Neural progenitor cell (in vitro differentiated cells): Measurements from ENCODE around the gene MRM2.

Source experiments
- CTCF ChIP-seq: fragments of 200-600 bp; sonication (generic); IDR thresholded peaks from 2 replicates; pipeline ENCODE4 v1.5.1; 2017; ENCODE audit warnings: antibody characterized with exemption, mild to moderate bottlenecking
- EZH2 ChIP-seq: fragments of 200-600 bp; sonication (generic); IDR thresholded peaks from 2 replicates; pipeline ENCODE4 v1.6.1; 2017; ENCODE audit warnings: antibody characterized with exemption, mild to moderate bottlenecking, moderate library complexity
- EZH2phosphoT487 ChIP-seq: fragments of 200-600 bp; sonication (generic); IDR thresholded peaks from 2 replicates; pipeline ENCODE4 v1.6.1; 2017; ENCODE audit warnings: antibody characterized with exemption

GRCh38 chr7:2254429-2255144 is 12.6 kb upstream of the MRM2 start:
- TF ChIP-seq CTCF (no peak), EZH2 (no peak), EZH2phosphoT487 (no peak)
